Ectodermal cell (in vitro differentiated cells): ENCODE results near the gene PGAP3.

Experiments used
- H3K27ac ChIP-seq: 2 replicates; pipeline ENCODE4 v1.7.0; 2013; ENCODE audit warnings: mild to moderate bottlenecking, low read depth, low read length; ENCODE audit not compliant: insufficient read depth, poor library complexity, severe bottlenecking
- H3K27me3 ChIP-seq: 2 replicates; pipeline ENCODE4 v1.7.0; 2013; ENCODE audit warnings: mild to moderate bottlenecking, low read length; ENCODE audit not compliant: insufficient read depth, control insufficient read depth, poor library complexity, severe bottlenecking
- H3K36me3 ChIP-seq: one replicate; pipeline ENCODE4 v1.7.0; 2013; ENCODE audit warnings: low read length; ENCODE audit not compliant: control insufficient read depth, insufficient read depth
- H3K4me1 ChIP-seq: one replicate; pipeline ENCODE4 v1.7.0; 2013; ENCODE audit warnings: low read length; ENCODE audit not compliant: control insufficient read depth, insufficient read depth
- H3K4me3 ChIP-seq: 2 replicates; pipeline ENCODE4 v1.7.0; 2013; ENCODE audit warnings: low read depth, low read length, control low read depth; ENCODE audit not compliant: insufficient read depth
- H3K9me3 ChIP-seq: 2 replicates; pipeline ENCODE4 v1.7.0; 2013; ENCODE audit warnings: mild to moderate bottlenecking, low read length, moderate library complexity; ENCODE audit not compliant: control insufficient read depth
- WGBS, 2 experiments: methylation state at CpG; one replicate each; pipeline ENCODE4 v1.1.7; 2013; ENCODE audit warnings: missing lambda C conversion rate in 2 of 2; 5-methylcytosine and 5-hydroxymethylcytosine counted together

Gene PGAP3

GRCh38 chr17:39658760-39659159 is 29.1 kb downstream of the PGAP3 start:
- Histone ChIP-seq H3K36me3 (peaks cover 4% of the 10 kb centered on the region), H3K4me3 (no peak overlapping the region), H3K9me3 (no peaks in the 10 kb centered on the region), H3K27ac (no peak overlapping the region), H3K27me3 (no peaks in the 10 kb centered on the region), H3K4me1 (peaks cover 21% of the 10 kb centered on the region)
- 85 to 87% methylated on average over 3 of the region's 3 CpGs for WGBS, 2 experiments

GRCh38 chr17:39658346-39658745 is 29.5 kb downstream of the PGAP3 start:
- 89 to 90% methylated on average over 11 of the region's 11 CpGs for WGBS, 2 experiments
- peaks cover 4% of the 10 kb centered on the region for H3K36me3 ChIP-seq
- H3K4me1 ChIP-seq, result peaks cover 23% of the 10 kb centered on the region
- no peak overlapping the region for H3K27ac ChIP-seq
- no peaks in the 10 kb centered on the region for H3K27me3 ChIP-seq
- H3K4me3 ChIP-seq, result no peak overlapping the region
- H3K9me3 ChIP-seq, result no peaks in the 10 kb centered on the region

DNA sequence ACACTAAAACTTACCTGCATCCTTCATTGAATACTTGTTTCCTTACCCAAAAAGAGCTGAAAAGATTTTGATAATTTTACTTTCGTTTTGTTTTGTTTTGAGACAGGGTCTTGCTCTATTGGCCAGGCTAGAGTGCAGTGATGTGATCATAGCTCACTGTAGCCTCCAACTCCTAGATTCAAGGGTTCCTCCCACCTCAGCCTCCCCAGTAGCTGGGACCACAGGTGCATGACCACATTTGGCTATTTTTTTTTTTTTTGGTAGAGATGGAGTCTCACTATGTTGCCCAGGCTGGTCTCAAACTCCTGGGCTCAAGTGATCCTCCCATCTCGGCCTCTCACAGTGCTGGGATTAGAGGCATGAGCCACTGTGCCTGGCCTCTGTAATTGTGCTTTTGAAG is 32.8 kb downstream of the PGAP3 start:
- peaks cover 4% of the 10 kb centered on the region for H3K36me3 ChIP-seq
- WGBS, 2 experiments, result 89 to 93% methylated on average over 2 of the region's 2 CpGs

GRCh38 chr17:39653662-39654331 is 34.1 kb downstream of the PGAP3 start:
- H3K4me1 ChIP-seq, result peaks cover 35% of the 10 kb centered on the region
- H3K9me3 ChIP-seq, result no peaks in the 10 kb centered on the region
- no peaks in the 10 kb centered on the region for H3K27me3 ChIP-seq
- 82% methylated on average over 14 of the region's 14 CpGs for WGBS, 2 experiments
- no peak overlapping the region for H3K27ac ChIP-seq
- H3K36me3 ChIP-seq, result peaks cover 4% of the 10 kb centered on the region
- H3K4me3 ChIP-seq, result no peak overlapping the region

More for the DNA sequence above, 32.8 kb downstream of the PGAP3 start:
- Histone ChIP-seq H3K27ac (no peak overlapping the region), H3K9me3 (no peaks in the 10 kb centered on the region), H3K27me3 (no peaks in the 10 kb centered on the region), H3K4me1 (peaks cover 35% of the 10 kb centered on the region), H3K4me3 (no peak overlapping the region)

GRCh38 chr17:39653316-39653661 is 34.6 kb downstream of the PGAP3 start:
- Histone ChIP-seq H3K27ac (peak overlapping the region; percentile 79), H3K9me3 (no peaks in the 10 kb centered on the region)
- 79 to 81% methylated on average over 12 of the region's 12 CpGs for WGBS, 2 experiments

DNA sequence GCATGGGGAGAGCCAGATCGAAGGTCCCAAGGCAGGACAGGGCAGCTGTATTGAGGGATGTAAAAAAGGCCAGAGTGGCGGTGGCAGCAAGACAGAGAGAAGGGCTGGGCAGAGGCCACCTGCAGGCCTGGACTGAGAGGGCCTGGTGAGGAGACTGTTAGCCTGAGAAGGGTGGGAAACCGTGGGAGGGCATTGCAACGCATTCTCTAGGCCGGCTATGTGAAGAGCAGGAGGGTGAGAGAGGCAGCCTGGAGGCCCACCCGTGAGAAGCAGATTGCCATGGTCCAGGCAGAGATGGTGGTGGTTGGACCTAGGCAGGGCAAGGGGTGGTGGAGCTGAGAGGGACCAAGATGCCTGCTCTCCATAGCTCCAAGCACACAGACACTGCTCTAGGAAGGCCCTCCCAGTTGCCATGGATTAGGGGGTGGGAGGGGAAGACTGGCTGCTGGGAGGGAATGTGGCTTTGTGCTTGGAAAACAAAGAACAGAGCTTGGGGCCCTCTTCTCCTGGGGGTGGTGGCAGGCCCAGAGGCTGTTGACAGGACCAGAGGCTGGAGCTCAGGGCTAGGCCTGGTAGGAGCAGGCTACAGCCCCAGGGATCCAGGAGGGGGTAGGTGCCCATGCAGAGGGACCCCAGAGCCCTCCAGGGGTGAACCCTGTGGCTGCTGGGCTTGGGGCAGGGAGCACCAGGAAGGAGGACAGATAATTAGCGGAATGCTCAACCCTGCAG is 35.1 kb downstream of the PGAP3 start:
- no peaks in the 10 kb centered on the region for H3K9me3 ChIP-seq
- H3K27me3 ChIP-seq, result no peaks in the 10 kb centered on the region
- peak overlapping the region; percentile 15 for H3K4me3 ChIP-seq
- peak overlapping the region; percentile 79 for H3K27ac ChIP-seq
- peaks cover 2% of the 10 kb centered on the region for H3K36me3 ChIP-seq
- 30 to 31% methylated on average over 7 of the region's 7 CpGs for WGBS, 2 experiments
- H3K4me1 ChIP-seq, result peaks cover 35% of the 10 kb centered on the region

More at GRCh38 chr17:39653316-39653661, 34.6 kb downstream of the PGAP3 start:
- H3K4me3 ChIP-seq, result peak overlapping the region; percentile 15
- H3K4me1 ChIP-seq, result peaks cover 35% of the 10 kb centered on the region
- H3K27me3 ChIP-seq, result no peaks in the 10 kb centered on the region
- peaks cover 4% of the 10 kb centered on the region for H3K36me3 ChIP-seq

- WGBS, 2 experiments, result 76 to 82% methylated on average over 8 of the region's 8 CpGs
- no peaks in the 10 kb centered on the region for H3K36me3 ChIP-seq
- H3K9me3 ChIP-seq, result no peaks in the 10 kb centered on the region
- no peaks in the 10 kb centered on the region for H3K27me3 ChIP-seq
- peak overlapping the region; percentile 79 for H3K27ac ChIP-seq
- no peak overlapping the region for H3K4me3 ChIP-seq
- H3K4me1 ChIP-seq, result peaks cover 35% of the 10 kb centered on the region
Observed at GRCh38 chr17:39651923-39652586, 35.8 kb downstream of the PGAP3 start.

- WGBS, 2 experiments, result 95 to 96% methylated on average over 11 of the region's 11 CpGs
- H3K9me3 ChIP-seq, result no peaks in the 10 kb centered on the region
- no peaks in the 10 kb centered on the region for H3K27me3 ChIP-seq
Observed at GRCh38 chr17:39650121-39650579, 37.7 kb downstream of the PGAP3 start.

GRCh38 chr17:39648616-39649366 is 39.1 kb downstream of the PGAP3 start:
- no peak overlapping the region for H3K27ac ChIP-seq
- H3K9me3 ChIP-seq, result no peaks in the 10 kb centered on the region
- WGBS, 2 experiments, result 91 to 92% methylated on average over 15 of the region's 15 CpGs
- no peaks in the 10 kb centered on the region for H3K27me3 ChIP-seq
- no peaks in the 10 kb centered on the region for H3K36me3 ChIP-seq
- H3K4me1 ChIP-seq, result peaks cover 30% of the 10 kb centered on the region
- no peak overlapping the region for H3K4me3 ChIP-seq

More at GRCh38 chr17:39650121-39650579, 37.7 kb downstream of the PGAP3 start:
- no peak overlapping the region for H3K27ac ChIP-seq
- H3K4me1 ChIP-seq, result peaks cover 35% of the 10 kb centered on the region
- no peak overlapping the region for H3K4me3 ChIP-seq
- no peaks in the 10 kb centered on the region for H3K36me3 ChIP-seq
